GM12878 (cell line): Measurements from ENCODE around the gene CA5A. TPM values are rescaled to one million over a fixed set of nuclear protein-coding genes. Genes with fewer than 3 reads are reported as not detected.

Experiments
- CHD1 ChIP-seq: IDR thresholded peaks from 2 replicates; pipeline ENCODE4 v1.6.1; 2012; ENCODE audit warnings: low read depth, low read length, improper control_type of control experiment
- CTCF ChIP-seq, 3 experiments: IDR thresholded peaks in 2 of 3; conservative IDR thresholded peaks in 1 of 3; 2 replicates each; pipeline ENCODE4 v1.5.1; 2011; ENCODE audit warnings: low read depth in 3 of 3, low read length in 3 of 3, mild to moderate bottlenecking in 3 of 3, control low read depth in 2 of 3, moderate library complexity in 2 of 3, inconsistent platforms in 1 of 3, mixed read lengths in 1 of 3; ENCODE audit not compliant: control insufficient read depth in 2 of 3, insufficient read depth in 1 of 3; ENCODE audit errors: extremely low read depth in 1 of 3
- PBX3 ChIP-seq: IDR thresholded peaks from 2 replicates; pipeline ENCODE4 v1.6.1; 2011; ENCODE audit warnings: mild to moderate bottlenecking, low read depth, low read length, moderate library complexity; ENCODE audit not compliant: insufficient replicate concordance
- polyA plus RNA-seq, 11 experiments: library from polyadenylated mRNA; depleted of rRNA in 4 of 11; unstranded in 6 of 11; stranded (reverse) in 5 of 11; fragments of >200 nt; fragmentation: Nextera tagmentation in 4 of 11; fragmentation: Illumina TruSeq in 1 of 11; extraction: Ambion mirVana in 4 of 11; extraction: Trizol in 1 of 11; gene quantifications; 1 replicate in 1 of 11; 2 replicates in 10 of 11; pipeline versions ENCODE4 v1.2.1 to v1.2.3, GENCODE V29; 2011 to 2016; ENCODE audit warnings: inconsistent platforms in 2 of 11, missing spikeins in 2 of 11, low read depth in 1 of 11
- total RNA-seq, 4 experiments: library from RNA; depleted of rRNA in 3 of 4; stranded (reverse); fragments of >200 nt in 3 of 4; fragmentation: Illumina TruSeq in 1 of 4; extraction: Trizol in 1 of 4; gene quantifications; 2 replicates each; pipeline versions ENCODE4 v1.2.1 to v1.2.3, GENCODE V29; 2013 to 2021
- TF ChIP-seq, protein P1 (sequence below): fragments of 450-650 bp; IDR thresholded peaks from 2 replicates; pipeline ENCODE4 v1.6.1; 2016; ENCODE audit warnings: mild to moderate bottlenecking, moderate library complexity, borderline replicate concordance

CA5A gene
- total and polyA plus RNA-seq, 10 of the 15 experiments (the other 5 are each of a cell fraction or from before 2014, with no cell fraction given) = not detected

- TF ChIP-seq, protein P1, sequence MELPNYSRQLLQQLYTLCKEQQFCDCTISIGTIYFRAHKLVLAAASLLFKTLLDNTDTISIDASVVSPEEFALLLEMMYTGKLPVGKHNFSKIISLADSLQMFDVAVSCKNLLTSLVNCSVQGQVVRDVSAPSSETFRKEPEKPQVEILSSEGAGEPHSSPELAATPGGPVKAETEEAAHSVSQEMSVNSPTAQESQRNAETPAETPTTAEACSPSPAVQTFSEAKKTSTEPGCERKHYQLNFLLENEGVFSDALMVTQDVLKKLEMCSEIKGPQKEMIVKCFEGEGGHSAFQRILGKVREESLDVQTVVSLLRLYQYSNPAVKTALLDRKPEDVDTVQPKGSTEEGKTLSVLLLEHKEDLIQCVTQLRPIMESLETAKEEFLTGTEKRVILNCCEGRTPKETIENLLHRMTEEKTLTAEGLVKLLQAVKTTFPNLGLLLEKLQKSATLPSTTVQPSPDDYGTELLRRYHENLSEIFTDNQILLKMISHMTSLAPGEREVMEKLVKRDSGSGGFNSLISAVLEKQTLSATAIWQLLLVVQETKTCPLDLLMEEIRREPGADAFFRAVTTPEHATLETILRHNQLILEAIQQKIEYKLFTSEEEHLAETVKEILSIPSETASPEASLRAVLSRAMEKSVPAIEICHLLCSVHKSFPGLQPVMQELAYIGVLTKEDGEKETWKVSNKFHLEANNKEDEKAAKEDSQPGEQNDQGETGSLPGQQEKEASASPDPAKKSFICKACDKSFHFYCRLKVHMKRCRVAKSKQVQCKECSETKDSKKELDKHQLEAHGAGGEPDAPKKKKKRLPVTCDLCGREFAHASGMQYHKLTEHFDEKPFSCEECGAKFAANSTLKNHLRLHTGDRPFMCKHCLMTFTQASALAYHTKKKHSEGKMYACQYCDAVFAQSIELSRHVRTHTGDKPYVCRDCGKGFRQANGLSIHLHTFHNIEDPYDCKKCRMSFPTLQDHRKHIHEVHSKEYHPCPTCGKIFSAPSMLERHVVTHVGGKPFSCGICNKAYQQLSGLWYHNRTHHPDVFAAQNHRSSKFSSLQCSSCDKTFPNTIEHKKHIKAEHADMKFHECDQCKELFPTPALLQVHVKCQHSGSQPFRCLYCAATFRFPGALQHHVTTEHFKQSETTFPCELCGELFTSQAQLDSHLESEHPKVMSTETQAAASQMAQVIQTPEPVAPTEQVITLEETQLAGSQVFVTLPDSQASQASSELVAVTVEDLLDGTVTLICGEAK = no peak
- TF ChIP-seq PBX3 (no peak), CHD1 (no peak), CTCF (IDR thresholded peaks at IDR 0.05 in 2 of 3, conservative IDR thresholded peaks at IDR 0.05 in 1 of 3; ENCODE audit: control insufficient read depth in 2 of 3, extremely low read depth in 1 of 3, insufficient read depth in 1 of 3, low read depth in 3 of 3, low read length in 3 of 3) (no peak)
Observed at GRCh38 chr16:87849419-87850008, 86.8 kb downstream of the CA5A start (continued).
